ENCODE measurements around the gene XXYLT1. TPM values are rescaled to one million over a fixed set of nuclear protein-coding genes. Genes with fewer than 3 reads are reported as not detected.
"Not testable (repeated sequence)": the region's sequence is repeated elsewhere in the genome, so short reads cannot be mapped to it uniquely, and the experiment has no call there.

The XXYLT1 gene
- total RNA-seq, 1 donor from 2014 or later: 2.7 TPM

- intact Hi-C loops (cut with DNase I): no loop called here
Observed at GRCh38 chr3:195198426-195199346, 72.3 kb downstream of the XXYLT1 start.

DNA sequence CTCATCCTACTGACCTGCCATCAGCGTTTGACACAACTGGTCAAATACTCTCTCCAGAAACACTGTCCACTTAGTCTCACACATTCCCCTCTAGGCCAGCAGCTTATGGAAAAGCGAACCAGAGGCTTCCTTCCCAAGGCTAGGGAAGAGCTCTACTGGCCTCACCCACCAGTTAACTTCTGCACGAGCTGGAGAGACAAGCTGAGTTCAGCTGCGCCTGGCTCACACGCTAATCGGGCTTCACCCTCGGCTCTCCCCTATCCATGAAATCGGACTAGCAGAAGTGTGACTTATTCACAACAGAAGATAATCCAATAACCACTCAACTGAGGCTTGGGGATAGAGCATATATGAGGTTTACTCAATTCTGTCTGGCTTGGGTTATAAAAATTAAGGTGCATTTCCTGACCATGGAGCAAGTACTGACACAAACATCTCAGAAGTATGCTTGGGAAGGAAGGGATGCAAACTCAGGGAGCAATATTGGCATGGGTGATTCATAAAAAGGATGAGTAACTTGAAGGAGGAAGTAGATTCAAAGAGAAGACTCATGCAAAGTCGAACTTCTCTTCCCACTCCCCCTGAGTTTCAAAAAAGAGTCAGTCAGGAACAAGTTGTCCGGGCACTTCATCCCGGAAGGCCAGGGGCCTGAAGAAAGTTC is 73.1 kb downstream of the XXYLT1 start:
- intact Hi-C loops (cut with DNase I): no loop called here
- ATAC-seq (no peak), DNase-seq (ENCODE audit: missing footprints) (no peak)

More at GRCh38 chr3:195198426-195199346, 72.3 kb downstream of the XXYLT1 start:
- DNase-seq (ENCODE audit: missing footprints) (no peak), ATAC-seq (no peak)

DNA sequence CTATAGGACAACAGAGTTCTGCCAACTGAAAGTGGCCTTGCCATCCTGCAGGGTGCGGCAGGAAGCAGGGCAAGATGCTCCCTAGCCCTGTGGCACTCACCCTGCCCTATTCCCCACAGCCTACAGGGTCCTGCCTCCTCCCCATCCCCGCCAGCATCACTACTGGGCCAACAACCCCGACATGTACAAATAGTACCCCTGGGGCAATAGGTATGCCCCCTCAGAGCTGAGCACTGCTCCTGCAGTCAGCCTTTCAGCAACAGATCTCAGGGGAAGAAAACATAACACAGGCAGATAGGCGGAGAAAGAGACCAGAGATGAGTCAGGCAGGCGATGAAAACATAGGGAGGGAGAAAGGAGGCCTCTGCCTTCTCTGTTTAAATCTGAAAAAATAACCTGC is 74.7 kb downstream of the XXYLT1 start:
- DNase-seq (ENCODE audit: missing footprints): no peak
- peak; percentile 39 for ATAC-seq
- intact Hi-C loops (cut with DNase I): no loop called here

DNA sequence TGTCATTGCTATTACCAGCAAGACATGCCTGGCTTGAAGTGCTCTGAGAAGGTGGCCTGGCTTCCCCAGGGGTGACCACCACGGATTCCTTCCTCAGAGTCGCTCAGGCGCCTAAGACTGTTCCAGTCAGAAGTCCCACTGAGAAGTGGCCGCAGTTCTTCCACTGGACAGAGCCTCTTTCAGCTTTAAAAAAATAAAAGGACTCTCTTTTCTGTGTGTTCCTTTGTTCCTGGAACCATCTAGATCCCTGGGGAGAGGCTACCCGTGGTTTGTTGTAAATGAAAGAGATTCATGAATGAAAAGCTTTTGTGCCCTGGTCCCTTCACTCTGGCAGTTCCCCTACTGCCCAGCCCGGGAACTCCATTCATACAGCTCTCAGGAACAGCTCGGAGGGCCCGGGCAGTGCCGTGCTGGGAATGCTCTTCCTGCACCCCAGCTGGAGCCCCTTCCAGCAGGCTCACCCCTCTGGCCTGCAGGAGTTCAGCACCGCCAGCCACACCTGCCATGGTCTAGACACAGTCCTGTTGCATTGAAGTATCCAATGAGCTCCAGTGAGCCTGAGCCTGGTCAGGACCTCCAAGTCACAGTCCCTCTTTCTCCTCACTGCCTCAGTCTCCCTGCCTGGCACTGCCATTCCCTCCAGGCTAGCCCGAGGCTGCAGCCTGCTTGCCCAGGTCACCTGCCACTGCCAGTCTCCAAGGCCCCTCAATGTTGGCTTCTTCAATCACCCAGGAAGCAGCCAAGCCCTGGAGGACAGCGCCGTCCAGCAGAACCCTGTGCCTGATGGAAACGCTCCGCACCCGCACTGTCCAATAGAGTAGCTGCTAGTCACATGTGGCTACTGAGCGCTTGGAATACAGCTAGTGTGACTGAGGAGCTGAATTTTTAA is 75.4 kb downstream of the XXYLT1 start:
- intact Hi-C loops (cut with DNase I): no loop called here
- ATAC-seq (no peak), DNase-seq (ENCODE audit: missing footprints) (no peak)

- ATAC-seq (no peak), DNase-seq (ENCODE audit: missing footprints) (no peak)
- intact Hi-C loops (cut with DNase I): no loop called here
Observed at GRCh38 chr3:195194559-195195206, 76.3 kb downstream of the XXYLT1 start.

DNA sequence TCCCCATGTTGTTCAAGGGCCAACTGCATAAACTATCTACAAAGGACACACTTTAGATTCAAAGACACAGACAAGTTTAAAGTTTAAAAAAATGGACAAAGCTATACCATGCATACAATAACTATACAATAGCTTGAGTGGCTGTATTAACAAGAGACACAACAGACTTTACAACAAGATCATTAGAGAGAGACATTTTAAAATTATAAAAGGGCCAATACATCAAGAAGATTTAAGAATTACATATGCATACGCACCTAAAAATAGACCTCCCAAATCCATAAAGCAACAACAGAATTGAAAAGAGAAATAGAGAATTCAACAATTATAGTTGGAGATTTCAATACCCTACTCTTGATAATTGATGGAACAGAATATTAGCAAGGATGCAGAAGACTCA is 79.4 kb downstream of the XXYLT1 start:
- intact Hi-C loops (cut with DNase I): no loop called here
- no peak for DNase-seq (ENCODE audit: missing footprints)

GRCh38 chr3:195189821-195190220 is 81.1 kb downstream of the XXYLT1 start:
- intact Hi-C loops (cut with DNase I): no loop called here
- no peak for ATAC-seq
- DNase-seq (ENCODE audit: missing footprints): no peak

More for the DNA sequence above, 79.4 kb downstream of the XXYLT1 start:
- no peak for ATAC-seq

GRCh38 chr3:195188426-195188927 is 82.5 kb downstream of the XXYLT1 start:
- ATAC-seq: no peak
- DNase-seq (ENCODE audit: missing footprints): no peak
- intact Hi-C loops (cut with DNase I): no loop called here

- ATAC-seq (no peak), DNase-seq (ENCODE audit: missing footprints) (no peak)
- intact Hi-C loops (cut with DNase I): no loop called here
Observed at GRCh38 chr3:195187609-195188425, 83.1 kb downstream of the XXYLT1 start.

GRCh38 chr3:195186710-195187047 is 84.3 kb downstream of the XXYLT1 start:
- ATAC-seq; DNase-seq (ENCODE audit: missing footprints); intact Hi-C loops (cut with DNase I): not testable (repeated sequence)

DNA sequence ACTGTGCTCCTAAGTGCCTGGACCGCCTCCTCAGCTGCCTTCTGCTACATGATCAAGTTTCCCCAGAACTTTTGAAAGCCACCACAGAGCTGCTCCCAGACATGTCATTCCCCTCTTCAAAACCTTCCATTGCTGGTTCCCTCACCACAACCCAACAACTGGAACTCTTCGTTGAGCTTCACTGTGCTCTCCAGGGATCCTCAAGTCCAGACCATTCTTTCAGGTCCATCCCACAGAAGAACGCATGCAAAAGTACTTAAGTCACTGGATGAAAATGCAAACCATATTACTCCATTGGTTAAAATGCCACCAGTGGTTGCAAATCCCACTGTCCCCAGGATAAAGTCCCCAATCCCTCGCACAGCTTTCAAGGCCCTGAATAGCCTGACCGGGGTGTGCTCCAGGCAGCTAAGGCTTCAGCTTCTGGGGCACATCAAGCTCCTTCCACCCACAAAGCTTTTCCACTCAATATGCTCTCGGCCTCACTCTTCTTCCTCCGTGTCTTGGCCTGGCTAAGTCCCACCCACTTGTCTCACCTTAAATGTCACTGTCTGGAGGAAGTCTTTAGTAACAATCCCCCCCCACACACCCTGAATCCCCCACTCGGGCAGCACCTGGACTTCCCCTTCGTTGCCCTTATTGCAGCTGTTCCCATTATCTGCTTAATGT is 84.8 kb downstream of the XXYLT1 start:
- ATAC-seq: no peak
- intact Hi-C loops (cut with DNase I): no loop called here

DNA sequence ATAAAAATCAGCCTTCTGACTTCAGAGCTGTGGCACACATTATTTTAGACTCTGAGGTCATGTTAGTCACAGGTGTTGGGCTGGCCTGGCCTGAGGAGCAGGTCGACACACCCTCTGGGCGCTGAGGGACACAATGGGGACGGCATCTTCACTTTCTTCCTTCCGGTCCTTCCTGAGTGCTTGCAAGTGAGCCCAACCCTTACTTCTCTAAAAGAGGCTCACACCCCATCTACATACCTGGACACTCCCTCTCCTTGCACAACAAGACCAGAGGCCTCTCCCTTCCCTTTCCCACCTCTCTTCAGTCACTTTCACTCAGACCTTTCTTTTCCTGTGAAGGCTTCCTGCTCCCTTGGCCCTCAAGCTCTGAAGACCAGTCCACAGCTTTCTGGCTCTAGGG is 85.4 kb downstream of the XXYLT1 start:
- intact Hi-C loops (cut with DNase I): no loop called here
- ATAC-seq (no peak), DNase-seq (ENCODE audit: missing footprints) (no peak)

More for the DNA sequence above, 84.8 kb downstream of the XXYLT1 start:
- DNase-seq (ENCODE audit: missing footprints): no peak

GRCh38 chr3:195184716-195185421 is 86.1 kb downstream of the XXYLT1 start:
- intact Hi-C loops (cut with DNase I): no loop called here
- no peak for DNase-seq (ENCODE audit: missing footprints)
- no peak for ATAC-seq

- DNase-seq (ENCODE audit: missing footprints) (no peak), ATAC-seq (peak; percentile 54)
- intact Hi-C loops (cut with DNase I): no loop called here
Observed at GRCh38 chr3:195183071-195183776, 87.7 kb downstream of the XXYLT1 start.

DNA sequence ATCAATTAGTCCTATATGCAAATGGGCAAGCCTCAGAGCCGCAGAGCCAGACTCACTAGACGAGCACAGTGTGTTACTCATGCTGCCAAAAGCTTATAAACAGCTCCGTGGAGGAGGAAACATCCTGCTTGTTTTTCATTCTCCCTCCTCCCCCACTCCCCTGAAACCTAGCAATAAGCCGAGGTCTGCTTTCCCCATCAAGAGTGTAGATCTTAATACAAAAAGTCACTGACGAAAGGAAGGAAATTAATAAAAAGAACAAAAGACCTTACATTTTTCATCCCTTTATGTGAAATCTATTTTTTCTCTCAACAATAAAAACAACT is 88.5 kb downstream of the XXYLT1 start:
- no peak for DNase-seq (ENCODE audit: missing footprints)
- ATAC-seq: peak; percentile 40
- intact Hi-C loops (cut with DNase I): no loop called here
